NCI-H128 (cell line): ENCODE data around the gene GFOD1.
"Not testable (repeated sequence)": the region's sequence is repeated elsewhere in the genome, so short reads cannot be mapped to it uniquely, and the experiment has no call there.

Experiments used
- DNase-seq: peaks from one replicate; lab custom pipeline; 2025; ENCODE audit not compliant: unreplicated experiment; lab: John Stamatoyannopoulos, UW

The GFOD1 gene

DNA sequence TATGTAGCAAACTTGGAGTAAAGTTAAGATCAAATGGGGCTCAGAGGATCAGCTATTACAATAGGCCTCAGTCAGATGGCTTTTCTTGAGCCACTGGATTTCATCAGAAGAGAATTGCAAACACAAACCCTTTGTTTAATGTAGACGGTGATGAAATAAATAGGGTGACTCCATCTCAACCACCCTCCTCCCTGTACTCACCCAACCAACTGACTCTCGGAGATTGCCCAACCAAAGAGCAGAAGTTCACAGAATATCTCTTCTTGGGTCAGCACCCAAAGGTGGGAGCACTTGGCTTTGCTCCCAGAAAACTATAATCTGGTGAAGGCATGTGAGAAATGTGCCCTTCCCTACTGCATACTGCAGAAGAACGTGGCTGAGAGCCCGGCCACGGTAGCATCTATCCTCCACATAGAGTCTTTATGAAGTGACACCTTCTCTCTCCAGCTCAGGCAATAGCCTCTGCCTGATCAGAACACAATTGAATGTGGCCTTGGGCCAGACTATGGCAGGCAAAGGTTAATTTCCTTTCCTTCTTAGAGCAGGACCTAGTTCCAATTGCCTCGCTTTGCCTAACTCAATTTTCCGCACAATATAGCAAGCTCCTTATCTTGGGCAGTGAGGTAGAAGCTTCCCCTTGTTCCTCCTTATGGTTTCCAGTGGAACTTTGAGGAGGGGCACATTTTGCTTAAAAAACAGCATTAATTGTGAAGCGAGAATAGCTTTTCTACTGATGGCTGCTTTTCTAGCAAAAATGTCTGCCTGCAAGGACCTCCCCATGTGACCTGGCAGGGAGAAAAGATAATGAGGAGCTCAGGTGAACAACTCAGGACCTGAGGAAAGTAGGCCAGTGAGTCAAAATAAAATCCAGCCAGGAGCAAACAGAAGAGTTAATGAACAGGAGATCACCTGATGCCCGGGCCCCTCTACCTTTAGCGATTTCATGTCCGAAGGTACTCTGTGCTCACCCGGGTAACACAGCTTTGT, 79.4 kb downstream of the GFOD1 start:
- no peak for DNase-seq

DNA sequence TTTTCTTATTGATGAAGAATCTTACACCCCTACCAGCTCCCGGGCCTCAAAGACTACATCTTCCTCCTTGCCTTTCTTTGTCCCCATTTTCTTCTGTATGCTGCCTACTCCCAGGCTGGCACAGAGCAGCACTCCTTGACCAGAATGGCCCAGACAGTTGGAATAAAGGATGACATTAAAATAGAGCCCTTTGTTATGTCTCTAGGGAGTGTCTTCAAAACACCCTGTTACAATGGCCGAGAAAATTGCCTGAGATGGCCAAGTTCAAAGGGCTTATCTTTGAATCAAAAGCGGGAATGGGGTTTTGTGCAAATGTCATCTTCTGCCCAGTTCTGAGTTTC, 80.1 kb downstream of the GFOD1 start:
- DNase-seq = no peak

- DNase-seq = no peak
These were observed 80.6 kb downstream of the GFOD1 start for GRCh38 chr6:13406781-13407180.

GRCh38 chr6:13405961-13406477, 81.4 kb downstream of the GFOD1 start:
- no peak for DNase-seq

DNA sequence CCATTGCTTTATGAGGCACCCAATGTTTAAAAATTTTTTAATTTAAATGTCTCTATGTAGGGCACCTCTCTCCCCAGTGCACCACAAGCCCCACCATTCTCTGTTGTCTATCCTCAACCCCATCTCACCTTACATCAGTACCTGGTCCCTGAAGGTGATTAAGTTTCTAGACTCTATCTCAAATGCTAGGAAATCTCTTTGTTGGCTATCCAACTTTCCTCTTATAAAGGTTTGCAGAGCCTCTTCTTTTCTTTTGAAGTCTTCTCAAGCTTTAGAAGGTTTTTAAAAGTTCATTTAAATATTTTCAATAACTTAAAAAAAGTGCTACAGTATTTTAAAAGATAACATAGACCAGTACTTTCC, 82.5 kb downstream of the GFOD1 start:
- DNase-seq = no peak

DNA sequence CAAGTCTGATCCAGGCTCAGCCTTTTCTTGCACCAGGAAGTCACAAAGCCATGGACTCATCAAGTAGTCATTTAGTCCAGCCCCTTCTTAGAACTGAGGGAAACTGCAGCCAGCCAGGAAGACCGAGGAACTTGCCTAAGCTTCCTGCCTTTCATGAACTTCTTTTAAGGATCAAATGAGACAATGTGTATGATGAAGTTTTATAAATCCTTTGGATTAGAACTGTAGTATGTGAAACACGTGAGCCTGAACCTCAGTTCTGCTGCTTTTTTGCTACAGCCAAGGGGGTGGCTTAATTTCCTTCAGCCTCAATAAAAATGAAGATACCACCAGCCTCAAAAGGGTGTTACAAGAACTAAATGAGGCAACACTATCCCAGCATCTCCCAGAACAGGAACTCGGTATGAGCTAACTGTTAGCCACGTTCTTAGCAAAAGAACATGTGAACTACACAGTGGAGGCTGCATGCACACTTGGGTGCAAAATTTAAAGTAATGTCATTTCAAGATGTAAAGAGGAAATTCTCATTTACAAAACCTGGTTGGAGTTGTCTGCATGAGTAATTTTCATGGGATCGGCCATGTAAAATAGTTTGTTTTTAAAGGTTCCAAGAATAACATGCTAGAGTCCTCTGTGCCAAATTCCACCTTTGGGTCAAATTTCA, 83.0 kb downstream of the GFOD1 start:
- no peak for DNase-seq

GRCh38 chr6:13402711-13403110, 84.7 kb downstream of the GFOD1 start:
- no peak for DNase-seq

DNA sequence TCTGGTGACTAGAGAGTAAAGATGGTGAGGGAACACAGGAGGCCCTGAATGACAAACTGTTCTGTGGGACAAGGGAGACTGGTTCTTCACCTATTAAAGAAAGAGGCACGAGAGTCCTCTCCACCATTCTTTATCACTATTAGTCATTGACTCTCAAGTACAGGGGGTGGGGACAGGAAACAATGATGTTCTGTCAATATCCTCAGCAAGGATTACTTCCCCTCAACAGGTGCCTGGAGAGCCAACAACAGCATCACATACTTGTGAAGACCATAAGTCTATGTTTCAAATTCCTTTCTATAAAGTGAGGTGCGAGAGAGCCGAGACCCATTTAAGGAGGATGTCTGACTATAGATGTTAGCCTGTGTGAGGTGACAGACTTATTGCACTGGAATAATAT, 86.6 kb downstream of the GFOD1 start:
- DNase-seq = no peak

DNA sequence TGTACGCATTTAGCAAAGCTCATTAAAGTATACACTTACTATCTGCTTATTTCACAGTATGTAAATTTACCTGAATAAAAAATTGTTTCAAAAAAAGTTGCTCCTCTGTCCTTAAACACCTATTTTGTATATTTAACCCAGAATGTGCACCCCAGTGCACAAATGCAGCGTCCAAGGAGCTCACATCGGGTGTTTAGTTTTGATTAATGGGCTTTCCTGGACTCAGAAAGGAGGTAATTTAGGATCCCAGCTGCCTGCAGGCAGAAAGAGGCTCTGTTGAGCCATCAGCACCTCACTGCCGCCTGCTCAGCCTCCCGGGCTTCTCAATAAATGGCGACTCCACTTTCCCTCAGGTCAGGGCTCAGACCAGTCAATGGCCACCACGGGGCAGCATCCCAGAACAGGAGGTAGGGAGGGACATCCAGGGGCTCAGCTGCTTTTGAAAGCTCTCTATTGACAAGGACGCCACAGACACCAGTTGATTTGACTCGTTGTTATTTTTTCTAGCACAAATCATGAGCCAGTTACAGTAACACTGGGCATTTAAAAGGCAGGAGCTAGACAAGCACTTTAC, 88.9 kb downstream of the GFOD1 start:
- no peak for DNase-seq

- DNase-seq = no peak
These were observed 89.4 kb downstream of the GFOD1 start for GRCh38 chr6:13398069-13398381.

- no peak for DNase-seq
These were observed 89.9 kb downstream of the GFOD1 start for GRCh38 chr6:13397359-13398068.

DNA sequence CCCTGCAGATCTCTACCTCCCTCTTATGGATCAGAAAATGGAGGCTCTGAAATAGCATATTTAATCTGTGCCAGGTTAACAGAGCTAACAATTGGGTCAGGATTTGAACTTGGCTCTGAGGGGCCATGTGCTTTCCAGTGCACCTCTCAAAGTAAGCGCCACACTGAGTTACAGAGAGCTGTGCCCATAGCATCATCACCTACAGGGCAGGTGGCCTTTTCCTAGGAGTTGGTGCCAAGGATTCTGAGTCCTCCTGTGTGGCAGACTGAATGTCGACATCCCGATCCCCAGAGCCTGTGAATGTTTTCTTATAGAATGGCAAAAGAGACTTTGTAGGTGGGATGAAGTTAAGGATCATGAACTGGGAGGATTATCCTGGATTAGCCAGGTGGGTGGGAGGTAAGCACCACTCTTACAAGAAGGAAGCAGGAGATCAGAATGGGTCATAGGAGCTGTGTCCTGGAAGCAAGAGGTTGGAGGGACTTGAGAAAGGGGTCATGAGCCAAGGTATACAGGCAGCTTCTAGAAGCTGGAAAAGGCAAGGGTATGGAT, 91.1 kb downstream of the GFOD1 start:
- no peak for DNase-seq

GRCh38 chr6:13395272-13396237, 91.8 kb downstream of the GFOD1 start:
- DNase-seq = no peak

GRCh38 chr6:13392462-13392861, 94.9 kb downstream of the GFOD1 start:
- no peak for DNase-seq

GRCh38 chr6:13391537-13391936, 95.9 kb downstream of the GFOD1 start:
- DNase-seq = no peak

GRCh38 chr6:13390658-13391057, 96.7 kb downstream of the GFOD1 start:
- no peak for DNase-seq

- not testable (repeated sequence) for DNase-seq
These were observed 98.2 kb downstream of the GFOD1 start for GRCh38 chr6:13389237-13389636.

DNA sequence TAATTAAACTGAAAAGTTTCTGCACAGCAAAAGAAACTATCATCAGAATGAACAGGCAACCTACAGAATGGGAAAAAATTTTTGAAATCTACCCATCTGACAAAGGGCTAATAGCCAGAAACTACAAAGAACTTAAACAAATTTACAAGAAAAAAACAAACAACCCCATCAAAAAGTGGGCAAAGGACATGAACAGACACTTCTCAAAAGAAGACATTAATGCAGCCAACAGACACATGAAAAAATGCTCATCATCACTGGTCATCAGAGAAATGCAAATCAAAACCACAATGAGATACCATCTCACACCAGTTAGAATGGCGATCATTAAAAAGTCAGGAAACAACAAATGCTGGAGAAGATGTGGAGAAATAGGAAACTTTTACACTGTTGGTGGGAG, 98.6 kb downstream of the GFOD1 start:
- not testable (repeated sequence) for DNase-seq

DNA sequence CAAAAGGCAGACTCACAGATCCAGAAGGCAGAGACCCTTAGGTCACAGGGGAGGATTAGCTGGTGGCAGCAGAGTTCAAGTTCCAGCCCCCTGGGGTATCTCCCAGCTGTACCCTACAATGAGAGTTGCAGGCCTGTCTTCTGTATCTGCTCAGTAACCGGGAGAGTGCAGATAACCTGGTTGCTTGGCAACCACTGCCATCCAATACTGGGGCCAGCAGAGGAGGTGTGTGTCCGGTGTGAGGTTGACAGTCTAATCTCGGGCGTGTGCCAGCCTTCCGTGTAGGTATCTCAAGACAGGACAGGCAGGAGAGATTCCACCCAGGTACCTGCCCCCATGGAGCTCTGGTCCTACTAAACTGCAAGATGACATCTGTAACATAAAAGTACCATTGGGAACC, 102.4 kb downstream of the GFOD1 start:
- DNase-seq = no peak

- no peak for DNase-seq
These were observed 102.9 kb downstream of the GFOD1 start for GRCh38 chr6:13384506-13384905.
